HCT116 (cell line): ENCODE measurements around the gene MRPS12. TPM values are rescaled to one million over a fixed set of nuclear protein-coding genes. Genes with fewer than 3 reads are reported as not detected.

ENCODE experiments used
- ATAC-seq: fragments of 200-7000 bp; cut with Tn5 transposase; 2 replicates; pipeline ENCODE4 v1.9.1; 2020; ENCODE audit warnings: mild to moderate bottlenecking, moderate library complexity
- BruUV-seq: library from RNA; stranded (reverse); fragments of 400-500 nt; replicated peaks from 2 replicates; lab custom pipeline; 2021; lab: Mats Ljungman, UMichigan
- CTCF ChIA-PET: fragments of 300-600 bp; sonication (Branson Sonifier 250); formaldehyde crosslinking; loops from one replicate; lab custom pipeline; 2021; ENCODE audit warnings: antibody characterized with exemption; lab: Charles Lee
- POLR2A ChIA-PET: fragments of 300-600, 350-600 bp; sonication (Branson Sonifier 250); formaldehyde crosslinking; loops from one replicate; lab custom pipeline; 2021; ENCODE audit warnings: antibody characterized with exemption; lab: Charles Lee
- RAD21 ChIA-PET, 2 experiments: fragments of 300-600 bp; sonication (Branson Sonifier 250); formaldehyde crosslinking; loops; one replicate each; lab custom pipeline; 2023; ENCODE audit warnings: low total read pairs in 2 of 2; ENCODE audit not compliant: uncharacterized antibody in 2 of 2, unreplicated experiment in 2 of 2, low non-redundant PET in 1 of 2; lab: Charles Lee
- DNase-seq: peaks from one replicate; pipeline ENCODE4 v3.0.0-alpha.2; 2010; ENCODE audit warnings: low read depth, low spot score
- H2AFZ ChIP-seq: fragments of 200-600 bp; shearing (Covaris generic), sonication (generic); 2 replicates; pipeline ENCODE4 v1.6.1; 2017; ENCODE audit warnings: low read depth, mixed run types, mixed read lengths, antibody characterized with exemption, low read length; ENCODE audit not compliant: poor library complexity, severe bottlenecking
- H3K27ac ChIP-seq: 2 replicates; pipeline ENCODE4 v1.5.1; 2012; ENCODE audit warnings: low read depth, low read length
- H3K27me3 ChIP-seq: fragments of 200-600 bp; sonication (generic); 2 replicates; pipeline ENCODE4 v1.6.1; 2016; ENCODE audit warnings: mixed run types, low read length, mixed read lengths; ENCODE audit not compliant: insufficient read depth
- H3K36me3 ChIP-seq, 2 experiments: fragments of 200-500 bp in 1 of 2; fragments of 200-600 bp in 1 of 2; sonication (Bioruptor generic) in 1 of 2; sonication (generic) in 1 of 2; 2 replicates each; pipeline versions ENCODE4 v1.5.1 to v1.6.1; 2014 to 2016; ENCODE audit warnings: low read length in 2 of 2, inconsistent platforms in 1 of 2, mixed read lengths in 1 of 2, mixed run types in 1 of 2; ENCODE audit not compliant: insufficient read depth in 2 of 2, control insufficient read depth in 1 of 2
- H3K4me1 ChIP-seq, 2 experiments: fragments of 200-600 bp in 1 of 2; sonication (generic) in 1 of 2; 2 replicates each; pipeline versions ENCODE4 v1.5.1 to v1.6.1; 2012 to 2017; ENCODE audit warnings: low read length in 2 of 2, inconsistent platforms in 1 of 2, mild to moderate bottlenecking in 1 of 2, mixed read lengths in 1 of 2, mixed run types in 1 of 2, moderate library complexity in 1 of 2; ENCODE audit not compliant: insufficient read depth in 2 of 2, control insufficient read depth in 1 of 2
- H3K4me2 ChIP-seq: fragments of 200-600 bp; sonication (generic); 2 replicates; pipeline ENCODE4 v1.6.1; 2017; ENCODE audit warnings: mixed run types, low read length, mixed read lengths
- H3K4me3 ChIP-seq, 2 experiments: fragments of 200-600 bp in 1 of 2; sonication (generic) in 1 of 2; replicated peaks in 1 of 2; 2 replicates each; pipeline ENCODE4 v1.5.1; 2011 to 2016; ENCODE audit warnings: low read length in 2 of 2, control low read depth in 1 of 2, low read depth in 1 of 2, mild to moderate bottlenecking in 1 of 2, mixed read lengths in 1 of 2, mixed run types in 1 of 2
- H3K79me2 ChIP-seq: fragments of 200-600 bp; sonication (generic); 2 replicates; pipeline ENCODE4 v1.6.1; 2017; ENCODE audit warnings: mild to moderate bottlenecking, mixed run types, low read length, moderate library complexity, mixed read lengths; ENCODE audit not compliant: insufficient read depth
- H3K9ac ChIP-seq: fragments of 200-600 bp; sonication (generic); 2 replicates; pipeline ENCODE4 v1.6.1; 2016; ENCODE audit warnings: low read length, mixed read lengths
- H3K9me2 ChIP-seq: fragments of 200-600 bp; sonication (generic), shearing (Covaris generic); 2 replicates; pipeline ENCODE4 v1.6.1; 2017; ENCODE audit warnings: mixed run types, mild to moderate bottlenecking, moderate library complexity; ENCODE audit not compliant: insufficient read depth
- H3K9me3 ChIP-seq, 2 experiments: fragments of 200-500 bp in 1 of 2; fragments of 200-600 bp in 1 of 2; sonication (Bioruptor generic) in 1 of 2; sonication (generic) in 1 of 2; 2 replicates each; pipeline ENCODE4 v1.6.1; 2014 to 2017; ENCODE audit warnings: low read length in 2 of 2, mixed read lengths in 2 of 2, inconsistent platforms in 1 of 2, low read depth in 1 of 2, mild to moderate bottlenecking in 1 of 2, mixed run types in 1 of 2, moderate library complexity in 1 of 2; ENCODE audit not compliant: control insufficient read depth in 1 of 2, insufficient read depth in 1 of 2
- H4K20me1 ChIP-seq: fragments of 200-600 bp; sonication (generic), shearing (Covaris generic); 2 replicates; pipeline ENCODE4 v1.6.1; 2017; ENCODE audit warnings: mixed run types, mild to moderate bottlenecking, moderate library complexity; ENCODE audit not compliant: insufficient read depth
- ATF3 ChIP-seq: IDR thresholded peaks from 2 replicates; pipeline ENCODE4 v1.6.1; 2012
- CBX3 ChIP-seq: IDR thresholded peaks from 2 replicates; pipeline ENCODE4 v1.6.1; 2012; ENCODE audit warnings: low read depth
- CEBPB ChIP-seq: IDR thresholded peaks from 2 replicates; pipeline ENCODE4 v1.6.1; 2012; ENCODE audit warnings: low read depth
- CTCF ChIP-seq, 3 experiments: fragments of 200-600 bp in 1 of 3; sonication (generic) in 1 of 3; IDR thresholded peaks in 2 of 3; conservative IDR thresholded peaks in 1 of 3; 2 replicates each; pipeline ENCODE4 v1.5.1; 2012 to 2017; ENCODE audit warnings: low read depth in 2 of 3, low read length in 2 of 3, antibody characterized with exemption in 1 of 3, borderline replicate concordance in 1 of 3, control low read depth in 1 of 3, mild to moderate bottlenecking in 1 of 3, mixed read lengths in 1 of 3, mixed run types in 1 of 3, moderate library complexity in 1 of 3; ENCODE audit not compliant: insufficient read depth in 1 of 3
- EGR1 ChIP-seq: IDR thresholded peaks from 2 replicates; pipeline ENCODE4 v1.6.1; 2012; ENCODE audit warnings: low read depth
- ELF1 ChIP-seq: IDR thresholded peaks from 2 replicates; pipeline ENCODE4 v1.6.1; 2012; ENCODE audit warnings: low read depth, borderline replicate concordance
- EZH2 ChIP-seq: fragments of 200-600 bp; sonication (generic); IDR thresholded peaks from 2 replicates; pipeline ENCODE4 v1.6.1; 2017; ENCODE audit warnings: antibody characterized with exemption, mixed run types
- EZH2phosphoT487 ChIP-seq: fragments of 200-600 bp; IDR thresholded peaks from 2 replicates; pipeline ENCODE4 v1.6.1; 2018; ENCODE audit warnings: antibody characterized with exemption, borderline replicate concordance
- JUND ChIP-seq: IDR thresholded peaks from 2 replicates; pipeline ENCODE4 v1.6.1; 2012
- RAD21 ChIP-seq: IDR thresholded peaks from 2 replicates; pipeline ENCODE4 v1.6.1; 2012; ENCODE audit warnings: low read depth, mild to moderate bottlenecking
- SRF ChIP-seq: IDR thresholded peaks from 2 replicates; pipeline ENCODE4 v1.6.1; 2012; ENCODE audit warnings: low read depth
- ZBTB33 ChIP-seq: IDR thresholded peaks from 2 replicates; pipeline ENCODE4 v1.6.1; 2011; ENCODE audit warnings: mild to moderate bottlenecking, low read length, moderate library complexity; ENCODE audit not compliant: insufficient replicate concordance; ENCODE audit errors: extremely low read depth
- intact Hi-C: fragments of 100-400 bp; cut with micrococcal nuclease; formaldehyde crosslinking; loops from 2 replicates; pipeline ENCODE4 v1.10.0; 2022
- total RNA-seq: library from RNA; stranded (reverse); gene quantifications from one replicate; pipeline ENCODE4 v1.2.1, GENCODE V29; 2021; ENCODE audit not compliant: unreplicated experiment

MRPS12 gene
- total RNA-seq, 1 experiment from 2014 or later = 97.7 TPM

- Histone ChIP-seq H3K27ac (no peak overlapping the region), H3K4me1 (peaks cover 3 to 10% of the 10 kb centered on the region in 2 experiments), H2AFZ (no peak overlapping the region), H3K4me2 (no peak overlapping the region), H3K4me3 (no peak overlapping the region), H4K20me1 (no peaks in the 10 kb centered on the region), H3K9me2 (no peaks in the 10 kb centered on the region), H3K36me3 (no peaks in the 10 kb centered on the region), H3K27me3 (no peaks in the 10 kb centered on the region), H3K79me2 (no peaks in the 10 kb centered on the region), H3K9ac (no peak overlapping the region), H3K9me3 (no peaks in the 10 kb centered on the region)
- ChIA-PET POLR2A (no interaction called here), CTCF (no interaction called here), RAD21 (no interaction called here)
- ATAC-seq (no peak), DNase-seq (no peak)
- TF ChIP-seq CEBPB (no peak), EGR1 (no peak), JUND (no peak), RAD21 (no peak), ATF3 (no peak), EZH2 (no peak), ELF1 (no peak)
- BruUV-seq = no TSS peak
- intact Hi-C loops = no loop called here
Observed at GRCh38 chr19:38949580-38950367, 19.0 kb downstream of the MRPS12 start.

- POLR2A ChIA-PET = no interaction called here
- CTCF ChIA-PET = interaction anchor here (1.0 to 1.6 kb wide), 2 partner anchors 20 to 473 kb away, joined by 3 read pairs; partner anchors contain the start of genes MRPS12 and SARS2
- RAD21 ChIA-PET = interaction anchor here in 1 of 2 experiments (0.7 kb wide), 1 partner anchor 304 kb away, joined by 4 read pairs; no protein-coding TSS in a partner anchor
- TF ChIP-seq EGR1 (no peak), CBX3 (no peak), CEBPB (no peak), CTCF (IDR thresholded peaks at IDR 0.05 in 2 of 3, conservative IDR thresholded peaks at IDR 0.05 in 1 of 3; ENCODE audit: borderline replicate concordance in 1 of 3, insufficient read depth in 1 of 3, low read depth in 2 of 3, low read length in 2 of 3) (no peak), SRF (no peak), EZH2 (no peak), ZBTB33 (no peak), EZH2phosphoT487 (no peak)
Observed at GRCh38 chr19:38951187-38951586, 20.4 kb downstream of the MRPS12 start.

More at GRCh38 chr19:38951187-38951586, 20.4 kb downstream of the MRPS12 start:
- BruUV-seq = no TSS peak
- H3K9ac ChIP-seq = no peak overlapping the region
- no peaks in the 10 kb centered on the region for H3K36me3 ChIP-seq
- H4K20me1 ChIP-seq = no peaks in the 10 kb centered on the region
- H2AFZ ChIP-seq = no peak overlapping the region
- intact Hi-C loops = no loop called here
- DNase-seq (no peak), ATAC-seq (no peak)
- no peak overlapping the region for H3K27ac ChIP-seq
- H3K9me3 ChIP-seq = no peaks in the 10 kb centered on the region
- no peaks in the 10 kb centered on the region for H3K9me2 ChIP-seq
- H3K4me2 ChIP-seq = no peak overlapping the region
- no peak overlapping the region for H3K4me3 ChIP-seq
- H3K79me2 ChIP-seq = no peaks in the 10 kb centered on the region
- H3K27me3 ChIP-seq = no peaks in the 10 kb centered on the region
- peaks cover 3 to 10% of the 10 kb centered on the region in 2 experiments for H3K4me1 ChIP-seq
